Smooth muscle cell (in vitro differentiated cells): ENCODE data around the gene RCN1. TPM values are rescaled to one million over a fixed set of nuclear protein-coding genes. Genes with fewer than 3 reads are reported as not detected.

Source experiments
- DNase-seq: peaks from one replicate; lab custom pipeline; 2025; ENCODE audit not compliant: unreplicated experiment; lab: John Stamatoyannopoulos, UW
- H2AFZ ChIP-seq: fragments of 200-600 bp; sonication (generic); 2 replicates; pipeline ENCODE4 v1.6.0; 2016; ENCODE audit warnings: antibody characterized with exemption, low read depth, mild to moderate bottlenecking
- H3F3A ChIP-seq: fragments of 200-600 bp; sonication (generic); 2 replicates; pipeline ENCODE4 v1.6.0; 2017; ENCODE audit warnings: antibody characterized with exemption, low read depth
- H3K27ac ChIP-seq: fragments of 200-600 bp; sonication (generic); 2 replicates; pipeline ENCODE4 v1.5.1; 2016; ENCODE audit warnings: low read depth, mild to moderate bottlenecking
- H3K27me3 ChIP-seq: fragments of 200-600 bp; sonication (generic); 2 replicates; pipeline ENCODE4 v1.6.1; 2016; ENCODE audit warnings: low read depth, mild to moderate bottlenecking
- H3K36me3 ChIP-seq: fragments of 200-600 bp; sonication (generic); 2 replicates; pipeline ENCODE4 v1.5.1; 2016; ENCODE audit warnings: low read depth
- H3K4me1 ChIP-seq: fragments of 200-600 bp; sonication (generic); 2 replicates; pipeline ENCODE4 v1.5.1; 2016; ENCODE audit warnings: low read depth
- H3K4me2 ChIP-seq: fragments of 200-600 bp; sonication (generic); 2 replicates; pipeline ENCODE4 v1.6.0; 2016; ENCODE audit warnings: mild to moderate bottlenecking
- H3K4me3 ChIP-seq: fragments of 200-600 bp; sonication (generic); 2 replicates; pipeline ENCODE4 v1.5.1; 2016; ENCODE audit warnings: mild to moderate bottlenecking
- H3K79me2 ChIP-seq: fragments of 200-600 bp; sonication (generic); 2 replicates; pipeline ENCODE4 v1.6.0; 2016; ENCODE audit warnings: low read depth, mild to moderate bottlenecking
- H3K9ac ChIP-seq: fragments of 200-600 bp; sonication (generic); 2 replicates; pipeline ENCODE4 v1.6.0; 2016; ENCODE audit warnings: low read depth
- H3K9me3 ChIP-seq: fragments of 200-600 bp; sonication (generic); replicated peaks from 2 replicates; pipeline ENCODE4 v1.5.1; 2016; ENCODE audit warnings: low read depth
- H4K20me1 ChIP-seq: fragments of 200-600 bp; sonication (generic); 2 replicates; pipeline ENCODE4 v1.6.0; 2016; ENCODE audit warnings: low read depth
- CTCF ChIP-seq: fragments of 200-600 bp; sonication (generic); IDR thresholded peaks from 2 replicates; pipeline ENCODE4 v1.5.1; 2017; ENCODE audit warnings: borderline replicate concordance, mild to moderate bottlenecking, antibody characterized with exemption; ENCODE audit not compliant: insufficient read depth, poor library complexity, severe bottlenecking
- WGBS: methylation state at CpG from one replicate; pipeline ENCODE4 v1.1.7; 2016; ENCODE audit warnings: low lambda C conversion rate; 5-methylcytosine and 5-hydroxymethylcytosine counted together
- polyA plus RNA-seq: library from polyadenylated mRNA; unstranded; fragments of >200 nt; fragmentation: Nextera tagmentation; extraction: Ambion mirVana; gene quantifications from 2 replicates; pipeline ENCODE4 v1.2.1, GENCODE V29; 2016
- total RNA-seq: library from RNA; depleted of rRNA; stranded (reverse); fragments of >200 nt; gene quantifications from 2 replicates; pipeline ENCODE4 v1.2.3, GENCODE V29; 2014

Gene RCN1
- total and polyA plus RNA-seq, 2 experiments from 2014 or later: 244 to 372 TPM

GRCh38 chr11:32149748-32150147 is 58.9 kb downstream of the RCN1 start:
- Histone ChIP-seq H2AFZ (no peak overlapping the region), H3F3A (no peaks in the 10 kb centered on the region), H4K20me1 (no peaks in the 10 kb centered on the region), H3K27me3 (peaks cover 23% of the 10 kb centered on the region), H3K79me2 (no peaks in the 10 kb centered on the region), H3K9ac (no peak overlapping the region), H3K36me3 (no peaks in the 10 kb centered on the region), H3K4me1 (no peaks in the 10 kb centered on the region), H3K9me3 (no peaks in the 10 kb centered on the region), H3K4me3 (no peak overlapping the region), H3K4me2 (no peak overlapping the region), H3K27ac (no peak overlapping the region)
- no peak for DNase-seq
- WGBS: 92% methylated on average over 7 of the region's 7 CpGs
- no peak for TF ChIP-seq CTCF

GRCh38 chr11:32151027-32151426 is 60.2 kb downstream of the RCN1 start:
- no peak overlapping the region for H2AFZ ChIP-seq
- no peaks in the 10 kb centered on the region for H3F3A ChIP-seq
- peaks cover 17% of the 10 kb centered on the region for H3K27me3 ChIP-seq
- H4K20me1 ChIP-seq: no peaks in the 10 kb centered on the region
- H3K79me2 ChIP-seq: no peaks in the 10 kb centered on the region
- no peaks in the 10 kb centered on the region for H3K9me3 ChIP-seq
- H3K9ac ChIP-seq: no peak overlapping the region
- DNase-seq: no peak
- no peak overlapping the region for H3K4me2 ChIP-seq
- H3K4me1 ChIP-seq: no peaks in the 10 kb centered on the region
- no peak for TF ChIP-seq CTCF
- H3K4me3 ChIP-seq: no peak overlapping the region
- H3K36me3 ChIP-seq: no peaks in the 10 kb centered on the region
- H3K27ac ChIP-seq: no peak overlapping the region

GRCh38 chr11:32152216-32152615 is 61.3 kb downstream of the RCN1 start:
- H3K4me3 ChIP-seq: no peak overlapping the region
- no peaks in the 10 kb centered on the region for H3F3A ChIP-seq
- no peak for TF ChIP-seq CTCF
- no peak overlapping the region for H2AFZ ChIP-seq
- no peaks in the 10 kb centered on the region for H3K9me3 ChIP-seq
- no peak overlapping the region for H3K9ac ChIP-seq
- H3K27me3 ChIP-seq: peaks cover 17% of the 10 kb centered on the region
- H3K27ac ChIP-seq: no peak overlapping the region
- no peaks in the 10 kb centered on the region for H3K79me2 ChIP-seq
- DNase-seq: no peak
- no peak overlapping the region for H3K4me2 ChIP-seq
- no peaks in the 10 kb centered on the region for H3K36me3 ChIP-seq
- no peaks in the 10 kb centered on the region for H3K4me1 ChIP-seq
- H4K20me1 ChIP-seq: no peaks in the 10 kb centered on the region
- WGBS: 90% methylated on average over 9 of the region's 9 CpGs

- no peak overlapping the region for H3K27ac ChIP-seq
- 66% methylated on average over 3 of the region's 3 CpGs for WGBS
- H4K20me1 ChIP-seq: no peaks in the 10 kb centered on the region
- H3K36me3 ChIP-seq: no peaks in the 10 kb centered on the region
- H3K9ac ChIP-seq: no peak overlapping the region
- no peak overlapping the region for H3K4me2 ChIP-seq
- no peak overlapping the region for H3K4me3 ChIP-seq
- H3K27me3 ChIP-seq: peaks cover 17% of the 10 kb centered on the region
- TF ChIP-seq CTCF: no peak
- H3K4me1 ChIP-seq: no peaks in the 10 kb centered on the region
- no peak for DNase-seq
- no peaks in the 10 kb centered on the region for H3F3A ChIP-seq
- H3K79me2 ChIP-seq: no peaks in the 10 kb centered on the region
- no peaks in the 10 kb centered on the region for H3K9me3 ChIP-seq
- H2AFZ ChIP-seq: no peak overlapping the region
These were observed 61.9 kb downstream of the RCN1 start for GRCh38 chr11:32152821-32153220.
